IMR-90 (cell line): ENCODE measurements around the gene FCHSD2. TPM values are rescaled to one million over a fixed set of nuclear protein-coding genes. Genes with fewer than 3 reads are reported as not detected.

ENCODE experiments used
- ATAC-seq: fragments of 200-7000 bp; cut with Tn5 transposase; 2 replicates; pipeline ENCODE4 v1.9.1; 2020; ENCODE audit warnings: low read depth, mild to moderate bottlenecking, moderate library complexity
- BruUV-seq: library from RNA; stranded (reverse); fragments of 400-500 nt; replicated peaks from 2 replicates; lab custom pipeline; 2021; lab: Mats Ljungman, UMichigan
- CTCF ChIA-PET: fragments of 300-600 bp; formaldehyde crosslinking; extraction: SDS; loops from one replicate; lab custom pipeline; 2021; ENCODE audit warnings: antibody characterized with exemption; lab: Yijun Ruan, JAX
- POLR2A ChIA-PET: fragments of 300-600 bp; sonication (Branson Sonifier 250); formaldehyde crosslinking; loops from one replicate; lab custom pipeline; 2022; ENCODE audit warnings: antibody characterized with exemption; ENCODE audit not compliant: unreplicated experiment; lab: Charles Lee
- DNase-seq: peaks from one replicate; pipeline ENCODE4 v3.0.0; 2013
- H2AFZ ChIP-seq: replicated peaks from 2 replicates; pipeline ENCODE3; 2013; ENCODE audit warnings: low read length, mild to moderate bottlenecking; ENCODE audit not compliant: poor library complexity
- H2AK5ac ChIP-seq: 2 replicates; pipeline ENCODE4 v1.6.1; 2013; ENCODE audit warnings: low read depth, low read length, inconsistent platforms
- H2AK9ac ChIP-seq: replicated peaks from 2 replicates; pipeline ENCODE3; 2013; ENCODE audit warnings: mild to moderate bottlenecking, low read depth, low read length, moderate library complexity; ENCODE audit not compliant: poor library complexity
- H2BK120ac ChIP-seq: 2 replicates; pipeline ENCODE4 v1.6.1; 2013; ENCODE audit warnings: low read depth, low read length, inconsistent platforms
- H2BK15ac ChIP-seq: 3 replicates; pipeline ENCODE4 v1.6.1; 2013; ENCODE audit warnings: low read depth, low read length, inconsistent platforms
- H2BK20ac ChIP-seq: 2 replicates; pipeline ENCODE4 v1.6.1; 2013; ENCODE audit warnings: low read depth, mild to moderate bottlenecking, inconsistent platforms, low read length, moderate library complexity
- H2BK5ac ChIP-seq: 2 replicates; pipeline ENCODE4 v1.6.1; 2013; ENCODE audit warnings: mild to moderate bottlenecking, low read depth, low read length, inconsistent platforms; ENCODE audit not compliant: poor library complexity, severe bottlenecking
- H3K14ac ChIP-seq: replicated peaks from 2 replicates; pipeline ENCODE4 v1.6.1; 2013; ENCODE audit warnings: low read depth, low read length, inconsistent platforms
- H3K18ac ChIP-seq: 2 replicates; pipeline ENCODE4 v1.6.1; 2013; ENCODE audit warnings: low read depth, low read length, control low read depth
- H3K23ac ChIP-seq: 2 replicates; pipeline ENCODE4 v1.6.1; 2013; ENCODE audit warnings: low read depth, low read length, inconsistent platforms
- H3K27ac ChIP-seq: 2 replicates; pipeline ENCODE4 v1.5.1; 2013; ENCODE audit warnings: mild to moderate bottlenecking, control low read depth, low read length; ENCODE audit not compliant: insufficient read depth
- H3K27me3 ChIP-seq: 2 replicates; pipeline ENCODE4 v1.6.1; 2013; ENCODE audit warnings: low read length; ENCODE audit not compliant: control insufficient read depth, insufficient read depth
- H3K36me3 ChIP-seq: 2 replicates; pipeline ENCODE4 v1.6.1; 2013; ENCODE audit warnings: low read length, mixed read lengths; ENCODE audit not compliant: control insufficient read depth, insufficient read depth
- H3K4ac ChIP-seq: 2 replicates; pipeline ENCODE4 v1.6.1; 2013; ENCODE audit warnings: low read depth, low read length, inconsistent platforms
- H3K4me1 ChIP-seq: 2 replicates; pipeline ENCODE4 v1.6.1; 2013; ENCODE audit warnings: low read length, mixed read lengths; ENCODE audit not compliant: control insufficient read depth, insufficient read depth
- H3K4me2 ChIP-seq: 2 replicates; pipeline ENCODE4 v1.6.1; 2013; ENCODE audit warnings: low read depth, mild to moderate bottlenecking, control low read depth, low read length, moderate library complexity
- H3K4me3 ChIP-seq: 2 replicates; pipeline ENCODE4 v1.5.1; 2013; ENCODE audit warnings: low read depth, mild to moderate bottlenecking, control low read depth, low read length, moderate library complexity; ENCODE audit not compliant: insufficient read depth
- H3K56ac ChIP-seq: 2 replicates; pipeline ENCODE4 v1.6.1; 2013; ENCODE audit warnings: low read length, inconsistent platforms; ENCODE audit not compliant: insufficient read depth; ENCODE audit errors: extremely low read depth
- H3K79me1 ChIP-seq, 2 experiments: 2 replicates each; pipeline ENCODE4 v1.6.1; 2013; ENCODE audit warnings: low read length in 2 of 2, inconsistent platforms in 1 of 2, low read depth in 1 of 2
- H3K9ac ChIP-seq: 2 replicates; pipeline ENCODE4 v1.6.1; 2013; ENCODE audit warnings: low read depth, low read length, control low read depth
- H3K9me1 ChIP-seq: 2 replicates; pipeline ENCODE4 v1.6.1; 2013; ENCODE audit warnings: low read length, inconsistent platforms; ENCODE audit not compliant: insufficient read depth
- H3K9me3 ChIP-seq: 2 replicates; pipeline ENCODE4 v1.6.1; 2013; ENCODE audit warnings: low read length; ENCODE audit not compliant: control insufficient read depth, insufficient read depth
- H4K20me1 ChIP-seq: 2 replicates; pipeline ENCODE4 v1.6.1; 2013; ENCODE audit warnings: low read length, inconsistent platforms; ENCODE audit not compliant: insufficient read depth
- H4K5ac ChIP-seq: 2 replicates; pipeline ENCODE4 v1.6.1; 2013; ENCODE audit warnings: mild to moderate bottlenecking, low read depth, low read length, control low read depth
- H4K8ac ChIP-seq, 2 experiments: 2 replicates each; pipeline ENCODE4 v1.6.1; 2013; ENCODE audit warnings: low read depth in 2 of 2, low read length in 2 of 2, control low read depth in 1 of 2, inconsistent platforms in 1 of 2
- H4K91ac ChIP-seq: 2 replicates; pipeline ENCODE4 v1.6.1; 2013; ENCODE audit warnings: low read depth, low read length, inconsistent platforms; ENCODE audit not compliant: insufficient read depth
- BHLHE40 ChIP-seq: fragments of 150-350 bp; IDR thresholded peaks from 2 replicates; pipeline ENCODE4 v1.6.1; 2016; ENCODE audit warnings: mild to moderate bottlenecking, low read depth, low read length
- CEBPB ChIP-seq: IDR thresholded peaks from 2 replicates; pipeline ENCODE4 v1.6.1; 2012; ENCODE audit warnings: low read depth, low read length, improper control_type of control experiment
- CTCF ChIP-seq: conservative IDR thresholded peaks from 2 replicates; pipeline ENCODE4 v1.5.1; 2012; ENCODE audit warnings: mild to moderate bottlenecking, low read depth, low read length, improper control_type of control experiment
- FOS ChIP-seq: fragments of 150-350 bp; IDR thresholded peaks from 2 replicates; pipeline ENCODE4 v1.6.1; 2016; ENCODE audit warnings: low read depth, low read length
- MAZ ChIP-seq: IDR thresholded peaks from 2 replicates; pipeline ENCODE4 v1.6.1; 2012; ENCODE audit warnings: low read depth, mild to moderate bottlenecking, low read length, improper control_type of control experiment, moderate library complexity, borderline replicate concordance
- MXI1 ChIP-seq: IDR thresholded peaks from 2 replicates; pipeline ENCODE4 v1.6.1; 2012; ENCODE audit warnings: low read depth, mild to moderate bottlenecking, low read length, moderate library complexity, borderline replicate concordance
- NFE2L2 ChIP-seq: fragments of 150-350 bp; IDR thresholded peaks from 2 replicates; pipeline ENCODE4 v1.6.1; 2016; ENCODE audit warnings: low read depth, mild to moderate bottlenecking, low read length
- RAD21 ChIP-seq: IDR thresholded peaks from 2 replicates; pipeline ENCODE4 v1.6.1; 2012; ENCODE audit warnings: low read length, improper control_type of control experiment
- RCOR1 ChIP-seq: IDR thresholded peaks from 2 replicates; pipeline ENCODE4 v1.6.1; 2012; ENCODE audit warnings: mild to moderate bottlenecking, low read length, improper control_type of control experiment; ENCODE audit not compliant: insufficient replicate concordance
- SMC3 ChIP-seq: fragments of 150-350 bp; IDR thresholded peaks from 2 replicates; pipeline ENCODE4 v1.6.1; 2016; ENCODE audit warnings: low read depth, mild to moderate bottlenecking, antibody characterized with exemption, low read length, moderate library complexity
- WGBS, 2 experiments: methylation state at CpG; one replicate each; pipeline versions ENCODE4 v1.1.5 to v1.1.7; 2013; ENCODE audit warnings: missing lambda C conversion rate in 2 of 2; ENCODE audit not compliant: insufficient read length in 1 of 2; ENCODE audit errors: extremely low coverage in 2 of 2; 5-methylcytosine and 5-hydroxymethylcytosine counted together
- dilution Hi-C: fragments of 300-500 bp; cut with HindIII; formaldehyde crosslinking; loops from one replicate; pipeline ENCODE4 v1.14.3; 2018; ENCODE audit warnings: low sequenced_read_pairs; ENCODE audit not compliant: unreplicated experiment
- in situ Hi-C: fragments of 300-500 bp; cut with MboI; formaldehyde crosslinking; loops from 3 replicates; pipeline ENCODE4 v1.14.3; 2019; ENCODE audit warnings: low sequenced_read_pairs, inconsistent platforms, mixed read lengths
- intact Hi-C: fragments of 100-400 bp; cut with micrococcal nuclease; formaldehyde crosslinking; loops from 2 replicates; pipeline ENCODE4 v1.10.0; 2022
- polyA plus RNA-seq, 3 experiments: library from polyadenylated mRNA; depleted of rRNA; stranded (reverse); fragments of >200 nt; gene quantifications; 2 replicates each; pipeline ENCODE4 v1.2.3, GENCODE V29; 2012; ENCODE audit warnings: low replicate concordance in 1 of 3
- total RNA-seq: library from RNA; depleted of rRNA; stranded (reverse); fragments of >200 nt; gene quantifications from 2 replicates; pipeline ENCODE4 v1.2.3, GENCODE V29; 2012

Gene FCHSD2
- total and polyA plus RNA-seq, 2 of the 4 experiments (the other 2 are of a cell fraction): 5.9 to 18.7 TPM

DNA sequence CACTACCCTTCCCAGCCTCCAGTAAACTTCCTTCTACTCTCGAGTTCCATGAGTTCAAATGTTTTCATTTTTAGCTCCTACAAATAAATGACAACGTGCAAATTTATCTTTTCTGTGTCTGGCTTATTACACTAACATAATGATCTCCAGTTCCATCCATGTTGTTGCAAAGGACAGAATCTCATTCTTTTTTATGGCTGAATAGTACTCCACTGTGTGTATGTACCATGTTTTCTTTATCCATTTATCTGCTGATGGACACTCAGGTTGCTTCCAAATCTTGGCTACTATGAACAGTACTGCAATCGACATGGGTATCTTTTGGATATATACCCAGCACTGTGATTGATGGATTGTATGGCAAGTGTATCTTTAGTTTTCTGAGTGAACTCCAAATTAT lies 34.5 kb downstream of the FCHSD2 start:
- Histone ChIP-seq H4K5ac (no peak overlapping the region), H3K14ac (no peak overlapping the region), H3K79me1 (peaks cover 0 to 19% of the 10 kb centered on the region in 2 experiments; a peak in 3 of 4 replicates), H2BK20ac (no peak overlapping the region), H2BK15ac (no peak overlapping the region), H3K56ac (no peak overlapping the region), H2AFZ (no peak overlapping the region), H3K36me3 (no peaks in the 10 kb centered on the region), H3K4ac (no peak overlapping the region), H4K8ac (no peak overlapping the region), H3K4me2 (no peak overlapping the region), H3K4me3 (no peak overlapping the region), H3K27ac (no peak overlapping the region), H2AK5ac (no peak overlapping the region), H3K18ac (no peak overlapping the region), H2BK5ac (no peak overlapping the region), H2AK9ac (no peak overlapping the region), H2BK120ac (no peak overlapping the region), H3K27me3 (no peaks in the 10 kb centered on the region), H4K20me1 (no peaks in the 10 kb centered on the region), H3K4me1 (no peaks in the 10 kb centered on the region), H3K23ac (no peak overlapping the region), H3K9me3 (no peaks in the 10 kb centered on the region), H4K91ac (no peak overlapping the region), H3K9me1 (peaks cover 2% of the 10 kb centered on the region; the same call in 1 of the 2 replicates), H3K9ac (no peak overlapping the region)
- ChIA-PET CTCF (interaction anchor here (0.6 kb wide), 1 partner anchor 173 kb away, joined by 4 read pairs; no protein-coding TSS in a partner anchor), POLR2A (interaction anchor here (1.1 kb wide), 1 partner anchor 13 kb away, joined by 3 read pairs; no protein-coding TSS in a partner anchor)
- WGBS, 2 experiments: 89% methylated on average over 1 of the region's 3 CpGs; no CpG with 5 or more reads in 1 of the 2 experiments
- DNase-seq (no peak), ATAC-seq (no peak)
- dilution Hi-C loops (no loop called here), intact Hi-C loops (no loop called here), in situ Hi-C loops (no loop called here)
- no TSS peak for BruUV-seq
- TF ChIP-seq SMC3: no peak
- no peak for TF ChIP-seq CEBPB
- no peak for TF ChIP-seq BHLHE40
- TF ChIP-seq CTCF: no peak
- TF ChIP-seq MAZ: no peak
- TF ChIP-seq NFE2L2: no peak
- no peak for TF ChIP-seq MXI1
- no peak for TF ChIP-seq RCOR1
- TF ChIP-seq RAD21: no peak
- TF ChIP-seq FOS: no peak
